Testis (tissue), 2 donors: Measurements from ENCODE around the gene MCM5.

Experiments
- POLR2A ChIP-seq: fragments of 450-650 bp; IDR thresholded peaks from one replicate; pipeline ENCODE4 v1.6.1; 2017; ENCODE audit warnings: antibody characterized with exemption, mild to moderate bottlenecking, moderate library complexity
- TF ChIP-seq, protein P1 (sequence below), 3 experiments: fragments of 450-650 bp in 2 of 3; fragments of 200-600 bp in 1 of 3; sonication (generic) in 1 of 3; IDR thresholded peaks; one replicate each; pipeline ENCODE4 v1.5.1; 2016 to 2019; ENCODE audit warnings: antibody characterized with exemption in 3 of 3, mild to moderate bottlenecking in 2 of 3, moderate library complexity in 1 of 3

DNA sequence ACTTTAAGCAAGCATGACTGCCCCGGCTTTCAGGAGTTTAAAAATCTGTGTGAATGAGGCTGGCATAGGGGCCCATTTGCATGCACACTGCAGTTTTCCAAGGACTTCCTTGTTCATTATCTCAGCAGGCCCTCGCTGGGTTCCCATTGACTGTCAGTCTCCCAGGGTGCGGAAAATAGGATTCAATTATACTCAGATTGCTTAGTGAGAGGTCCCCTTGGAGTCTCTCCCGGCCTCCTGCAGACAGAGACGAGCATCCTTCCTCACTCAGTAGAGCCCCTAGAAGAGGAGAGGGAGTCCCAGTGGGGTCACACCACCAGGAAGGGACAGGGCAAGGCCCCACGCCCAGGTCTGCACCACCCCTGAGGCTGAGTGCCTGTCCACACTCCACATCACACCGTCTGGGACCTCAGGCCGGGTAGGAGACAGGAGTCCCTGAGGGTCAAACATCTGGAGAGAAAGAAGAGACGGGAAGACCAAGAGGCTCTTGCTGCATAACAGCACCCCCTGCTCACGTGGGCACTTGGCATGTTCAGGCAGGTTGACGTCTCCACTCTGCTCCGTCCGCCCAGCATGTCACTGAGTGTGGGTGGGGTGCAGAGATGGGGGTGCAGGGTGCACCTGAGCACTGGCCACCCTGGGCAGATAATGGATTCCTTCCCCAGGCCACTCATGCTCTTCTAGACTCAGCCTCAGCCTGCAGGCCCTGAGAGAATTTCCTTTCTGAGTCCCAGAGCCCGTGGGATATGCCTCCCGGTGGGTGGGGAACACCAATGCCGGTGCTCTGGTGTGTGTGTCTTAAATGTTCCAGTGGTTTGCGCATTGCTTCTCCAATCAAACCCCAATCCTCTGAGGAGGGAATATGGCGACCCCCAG lies 58.8 kb downstream of the MCM5 start:
- TF ChIP-seq, protein P1, sequence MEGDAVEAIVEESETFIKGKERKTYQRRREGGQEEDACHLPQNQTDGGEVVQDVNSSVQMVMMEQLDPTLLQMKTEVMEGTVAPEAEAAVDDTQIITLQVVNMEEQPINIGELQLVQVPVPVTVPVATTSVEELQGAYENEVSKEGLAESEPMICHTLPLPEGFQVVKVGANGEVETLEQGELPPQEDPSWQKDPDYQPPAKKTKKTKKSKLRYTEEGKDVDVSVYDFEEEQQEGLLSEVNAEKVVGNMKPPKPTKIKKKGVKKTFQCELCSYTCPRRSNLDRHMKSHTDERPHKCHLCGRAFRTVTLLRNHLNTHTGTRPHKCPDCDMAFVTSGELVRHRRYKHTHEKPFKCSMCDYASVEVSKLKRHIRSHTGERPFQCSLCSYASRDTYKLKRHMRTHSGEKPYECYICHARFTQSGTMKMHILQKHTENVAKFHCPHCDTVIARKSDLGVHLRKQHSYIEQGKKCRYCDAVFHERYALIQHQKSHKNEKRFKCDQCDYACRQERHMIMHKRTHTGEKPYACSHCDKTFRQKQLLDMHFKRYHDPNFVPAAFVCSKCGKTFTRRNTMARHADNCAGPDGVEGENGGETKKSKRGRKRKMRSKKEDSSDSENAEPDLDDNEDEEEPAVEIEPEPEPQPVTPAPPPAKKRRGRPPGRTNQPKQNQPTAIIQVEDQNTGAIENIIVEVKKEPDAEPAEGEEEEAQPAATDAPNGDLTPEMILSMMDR (IDR thresholded peaks at IDR 0.05): no peak
- TF ChIP-seq POLR2A: no peak
